ENCODE measurements around the gene LARGE1.

- TF ChIP-seq ZNF174 (CRISPR knock-in tag; IDR thresholded peaks at IDR 0.05) = no peak
- TF ChIP-seq CTCF (IDR thresholded peaks at IDR 0.05 in 2 of 3, conservative IDR thresholded peaks at IDR 0.05 in 1 of 3; ENCODE audit: insufficient read depth in 2 of 3, low read depth in 1 of 3, low read length in 3 of 3) = no peak
- TF ChIP-seq SIN3A (IDR thresholded peaks at IDR 0.05; ENCODE audit: borderline replicate concordance in 2 of 2, control insufficient read depth in 1 of 2, low read depth in 2 of 2, low read length in 2 of 2) = no peak
- TF ChIP-seq ZNF384 (IDR thresholded peaks at IDR 0.05; ENCODE audit: low read depth, low read length) = no peak
- TF ChIP-seq RFX5 (IDR thresholded peaks at IDR 0.05; ENCODE audit: low read depth, low read length) = no peak
- TF ChIP-seq EP300 (IDR thresholded peaks at IDR 0.05; ENCODE audit: low read length) = no peak
- TF ChIP-seq TEAD4 (IDR thresholded peaks at IDR 0.05; ENCODE audit: low read length) = no peak
- TF ChIP-seq TEAD4 (CRISPR knock-in tag; IDR thresholded peaks at IDR 0.05; ENCODE audit: borderline replicate concordance) = no peak
- TF ChIP-seq ZNF551 (CRISPR knock-in tag; IDR thresholded peaks at IDR 0.05) = no peak
- TF ChIP-seq MTA1 (IDR thresholded peaks at IDR 0.05; ENCODE audit: borderline replicate concordance) = no peak
Observed at GRCh38 chr22:33786149-33786548, 134.1 kb downstream of the LARGE1 start.

Measured in K562 (cell line).